SK-N-SH treated with all-trans-retinoic acid at 6 μM for 48 hours (cell line): ENCODE data around the gene FDX2.

Source experiments
- ARNTL ChIP-seq: fragments of 450-650 bp; formaldehyde crosslinking; IDR thresholded peaks from 2 replicates; pipeline ENCODE4 v1.5.0; 2020; ENCODE audit warnings: low read depth, mild to moderate bottlenecking, moderate library complexity, borderline replicate concordance
- GLIS3 ChIP-seq: fragments of 250-450 bp; sonication (Bioruptor Pico); IDR thresholded peaks from 2 replicates; pipeline ENCODE4 v1.5.0; 2020; ENCODE audit warnings: mild to moderate bottlenecking, moderate library complexity
- ISL1 ChIP-seq: fragments of 250-450 bp; sonication (Bioruptor Pico); IDR thresholded peaks from 2 replicates; pipeline ENCODE4 v2.1.2; 2022; ENCODE audit warnings: mild to moderate bottlenecking, moderate library complexity
- OSR1 ChIP-seq: fragments of 250-450 bp; sonication (Bioruptor Pico); IDR thresholded peaks from 2 replicates; pipeline ENCODE4 v1.8.0; 2022; ENCODE audit warnings: moderate library complexity, mild to moderate bottlenecking, inconsistent platforms
- PPARA ChIP-seq: fragments of 250-450 bp; sonication (Bioruptor Pico); IDR thresholded peaks from 2 replicates; pipeline ENCODE4 v1.5.0; 2020; ENCODE audit warnings: mild to moderate bottlenecking, borderline replicate concordance
- RARB ChIP-seq: fragments of 250-450 bp; sonication (Bioruptor Pico); IDR thresholded peaks from 2 replicates; pipeline ENCODE4 v1.8.0; 2021; ENCODE audit warnings: mild to moderate bottlenecking, moderate library complexity
- SNAI2 ChIP-seq: fragments of 250-450 bp; sonication (Bioruptor Pico); IDR thresholded peaks from 2 replicates; pipeline ENCODE4 v1.5.0; 2020; ENCODE audit warnings: mild to moderate bottlenecking, moderate library complexity
- TCF4 ChIP-seq: fragments of 250-450 bp; sonication (Bioruptor Pico); IDR thresholded peaks from 2 replicates; pipeline ENCODE4 v1.8.0; 2021; ENCODE audit warnings: mild to moderate bottlenecking, moderate library complexity, borderline replicate concordance
- TOX ChIP-seq: fragments of 250-450 bp; sonication (Bioruptor Pico); IDR thresholded peaks from 2 replicates; pipeline ENCODE4 v1.8.0; 2021; ENCODE audit warnings: mild to moderate bottlenecking, moderate library complexity, borderline replicate concordance
- ZFP30 ChIP-seq: fragments of 450-650 bp; formaldehyde crosslinking; IDR thresholded peaks from 2 replicates; pipeline ENCODE4 v1.5.0; 2022; ENCODE audit warnings: mild to moderate bottlenecking, moderate library complexity
- TF ChIP-seq, protein P1 (sequence below): fragments of 250-450 bp; sonication (Bioruptor Pico); IDR thresholded peaks from 2 replicates; pipeline ENCODE4 v1.8.0; 2020; ENCODE audit warnings: mild to moderate bottlenecking, moderate library complexity, borderline replicate concordance
- TF ChIP-seq, protein P2 (sequence below): fragments of 250-450 bp; sonication (Bioruptor Pico); IDR thresholded peaks from 2 replicates; pipeline ENCODE4 v1.5.1; 2021; ENCODE audit warnings: mild to moderate bottlenecking, moderate library complexity

DNA sequence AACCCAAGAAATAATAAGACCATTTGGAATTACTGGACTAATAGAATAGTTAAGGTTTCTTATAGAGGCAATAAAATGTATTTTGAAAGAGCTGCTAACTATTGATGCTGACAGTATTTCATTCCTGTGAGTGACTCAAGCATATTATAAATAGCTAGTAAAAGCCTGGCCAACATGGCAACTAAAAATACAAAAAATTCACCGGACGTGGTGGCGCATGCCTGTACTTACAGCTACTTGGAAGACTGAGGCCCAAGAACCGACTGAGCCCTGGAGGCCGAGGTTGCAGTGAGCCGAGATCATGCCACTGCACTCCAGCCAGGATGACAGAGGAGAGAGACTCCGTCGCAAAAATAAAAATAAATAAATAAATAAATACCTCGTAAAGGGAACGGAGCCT is 29.0 kb upstream of the FDX2 start:
- no peak for TF ChIP-seq ARNTL (CRISPR knock-in tag)
- TF ChIP-seq TOX (CRISPR knock-in tag), result no peak
- TF ChIP-seq TCF4 (CRISPR knock-in tag), result no peak
- TF ChIP-seq RARB (CRISPR knock-in tag), result no peak
- TF ChIP-seq PPARA (CRISPR knock-in tag), result no peak
- TF ChIP-seq ISL1 (CRISPR knock-in tag), result no peak
- TF ChIP-seq ZFP30 (CRISPR knock-in tag), result no peak
- no peak for TF ChIP-seq SNAI2 (CRISPR knock-in tag)
- TF ChIP-seq, protein P1, sequence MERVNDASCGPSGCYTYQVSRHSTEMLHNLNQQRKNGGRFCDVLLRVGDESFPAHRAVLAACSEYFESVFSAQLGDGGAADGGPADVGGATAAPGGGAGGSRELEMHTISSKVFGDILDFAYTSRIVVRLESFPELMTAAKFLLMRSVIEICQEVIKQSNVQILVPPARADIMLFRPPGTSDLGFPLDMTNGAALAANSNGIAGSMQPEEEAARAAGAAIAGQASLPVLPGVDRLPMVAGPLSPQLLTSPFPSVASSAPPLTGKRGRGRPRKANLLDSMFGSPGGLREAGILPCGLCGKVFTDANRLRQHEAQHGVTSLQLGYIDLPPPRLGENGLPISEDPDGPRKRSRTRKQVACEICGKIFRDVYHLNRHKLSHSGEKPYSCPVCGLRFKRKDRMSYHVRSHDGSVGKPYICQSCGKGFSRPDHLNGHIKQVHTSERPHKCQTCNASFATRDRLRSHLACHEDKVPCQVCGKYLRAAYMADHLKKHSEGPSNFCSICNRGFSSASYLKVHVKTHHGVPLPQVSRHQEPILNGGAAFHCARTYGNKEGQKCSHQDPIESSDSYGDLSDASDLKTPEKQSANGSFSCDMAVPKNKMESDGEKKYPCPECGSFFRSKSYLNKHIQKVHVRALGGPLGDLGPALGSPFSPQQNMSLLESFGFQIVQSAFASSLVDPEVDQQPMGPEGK (CRISPR knock-in tag), result no peak
- TF ChIP-seq OSR1, result no peak
- TF ChIP-seq, protein P2, sequence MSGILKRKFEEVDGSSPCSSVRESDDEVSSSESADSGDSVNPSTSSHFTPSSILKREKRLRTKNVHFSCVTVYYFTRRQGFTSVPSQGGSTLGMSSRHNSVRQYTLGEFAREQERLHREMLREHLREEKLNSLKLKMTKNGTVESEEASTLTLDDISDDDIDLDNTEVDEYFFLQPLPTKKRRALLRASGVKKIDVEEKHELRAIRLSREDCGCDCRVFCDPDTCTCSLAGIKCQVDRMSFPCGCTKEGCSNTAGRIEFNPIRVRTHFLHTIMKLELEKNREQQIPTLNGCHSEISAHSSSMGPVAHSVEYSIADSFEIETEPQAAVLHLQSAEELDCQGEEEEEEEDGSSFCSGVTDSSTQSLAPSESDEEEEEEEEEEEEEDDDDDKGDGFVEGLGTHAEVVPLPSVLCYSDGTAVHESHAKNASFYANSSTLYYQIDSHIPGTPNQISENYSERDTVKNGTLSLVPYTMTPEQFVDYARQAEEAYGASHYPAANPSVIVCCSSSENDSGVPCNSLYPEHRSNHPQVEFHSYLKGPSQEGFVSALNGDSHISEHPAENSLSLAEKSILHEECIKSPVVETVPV, result no peak
- no peak for TF ChIP-seq GLIS3 (CRISPR knock-in tag)
